ENCODE data around the gene EFNB2.

EFNB2 gene

DNA sequence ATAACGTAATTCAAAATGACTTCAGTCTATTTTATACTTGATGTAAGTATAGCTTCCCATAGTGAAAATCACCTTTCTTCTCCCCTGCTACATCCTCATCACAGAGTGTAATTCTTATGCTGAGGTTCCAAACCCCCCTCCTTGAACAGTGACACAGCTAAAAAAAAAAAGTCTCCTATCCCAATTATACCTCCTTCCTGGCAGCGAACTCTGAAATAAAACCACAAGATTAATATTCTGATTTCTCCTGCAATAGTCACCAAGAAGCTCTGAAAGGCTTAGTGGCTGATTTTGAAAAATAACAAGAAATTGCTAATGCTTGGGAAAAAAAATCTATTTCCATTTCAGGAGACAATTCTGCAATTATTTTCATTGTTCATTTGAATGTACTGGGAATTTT, 36.3 kb downstream of the EFNB2 start:
- DNase-seq = no peak

DNA sequence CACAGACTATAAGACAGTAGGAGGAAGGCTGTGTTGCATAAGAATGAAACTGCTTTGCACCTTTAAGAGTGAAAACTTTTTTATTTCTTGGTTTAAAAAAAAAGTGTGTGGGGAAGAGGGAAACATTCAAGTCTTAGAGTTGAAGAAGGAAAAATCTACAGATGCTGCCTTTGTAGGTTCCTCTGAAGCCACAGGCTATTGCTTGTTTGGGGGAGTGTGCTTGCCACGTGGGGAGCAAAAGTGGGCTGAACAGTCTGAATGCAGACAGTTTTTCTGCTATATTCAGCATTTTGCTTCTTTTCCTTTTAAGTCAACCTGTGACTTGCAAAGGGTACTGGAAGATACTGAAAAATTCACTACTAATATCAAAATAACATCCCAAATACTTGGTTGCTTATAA, 36.9 kb downstream of the EFNB2 start:
- no peak for DNase-seq

DNA sequence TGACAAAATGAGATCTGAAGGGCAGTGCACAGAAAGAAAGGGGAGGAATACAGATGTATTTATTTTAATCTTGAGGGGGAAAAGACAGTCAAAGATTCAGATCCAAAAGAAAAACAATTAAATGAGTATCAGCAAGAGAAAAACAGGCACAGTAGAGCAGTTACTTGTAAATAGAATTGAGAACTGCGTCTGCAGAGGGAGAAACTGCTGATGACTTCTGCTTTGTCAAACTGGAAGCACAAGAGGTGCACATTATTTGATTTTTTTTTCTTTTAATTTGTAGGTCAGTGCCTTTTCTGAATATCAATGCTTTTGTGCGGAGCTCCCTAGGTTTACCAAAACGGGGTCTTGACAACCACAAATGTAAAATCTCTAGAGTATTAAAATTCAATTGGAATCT, 37.3 kb downstream of the EFNB2 start:
- DNase-seq = no peak

DNA sequence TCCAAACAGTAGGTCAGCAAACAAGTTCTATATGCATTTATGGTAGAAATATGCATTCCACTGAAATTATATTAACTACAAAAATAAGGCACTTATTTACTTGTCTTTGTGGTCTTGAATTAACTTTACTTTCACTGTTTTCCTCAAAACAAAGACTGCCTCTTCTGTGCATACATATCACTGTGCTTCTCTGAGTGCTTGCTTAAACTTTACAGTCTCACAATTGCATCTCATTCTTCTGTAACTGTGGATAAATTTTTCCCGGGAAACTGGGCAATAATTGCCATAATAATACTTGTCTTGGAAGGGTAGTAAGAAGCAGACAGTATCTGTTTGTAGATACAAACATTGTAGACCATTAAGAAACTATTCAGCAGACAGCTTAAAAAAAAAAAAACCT, 38.4 kb downstream of the EFNB2 start:
- no peak for DNase-seq

DNA sequence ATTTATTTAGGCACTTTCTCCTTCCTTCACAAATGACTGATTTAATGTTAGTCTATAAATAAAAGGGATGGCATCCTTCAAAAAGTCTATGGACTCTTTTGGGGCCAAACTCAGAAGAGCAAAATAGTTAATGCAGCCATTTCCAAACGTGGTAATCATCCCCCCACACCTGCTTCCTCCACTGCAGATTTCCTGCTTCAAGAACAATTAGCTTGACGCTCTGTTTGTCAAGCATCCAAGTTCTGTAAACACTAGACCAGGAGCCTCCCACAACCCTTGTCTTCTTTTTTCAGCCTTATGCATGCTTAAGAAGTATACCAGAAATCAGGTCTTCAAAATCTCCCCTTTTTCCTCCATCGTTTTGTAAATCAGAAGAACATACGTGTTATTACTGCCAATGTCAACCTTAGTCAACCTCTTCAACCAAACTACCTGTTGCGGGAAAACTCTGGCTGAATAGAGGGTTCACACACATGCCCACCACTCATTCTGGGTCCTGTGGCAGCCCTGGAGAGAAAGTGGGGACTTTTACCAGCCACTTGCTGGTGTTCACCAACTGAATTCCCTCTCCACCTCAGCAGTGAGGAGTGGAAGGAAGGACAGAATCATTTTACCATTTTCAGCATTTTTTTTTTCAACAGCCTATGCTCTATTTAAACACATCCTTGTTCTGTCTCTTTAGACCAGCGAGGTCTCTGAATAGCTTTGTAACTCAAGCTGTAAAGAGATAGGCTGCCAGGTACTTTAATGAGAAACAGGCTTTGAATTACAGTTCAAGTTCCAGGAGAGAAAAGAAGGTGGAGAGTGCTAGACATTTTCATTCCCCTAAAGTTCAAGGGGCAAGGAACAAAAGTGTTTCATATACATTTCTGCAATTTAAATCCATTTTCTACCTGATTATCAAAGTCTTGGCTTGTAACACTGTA, 39.1 kb downstream of the EFNB2 start:
- DNase-seq = no peak

DNA sequence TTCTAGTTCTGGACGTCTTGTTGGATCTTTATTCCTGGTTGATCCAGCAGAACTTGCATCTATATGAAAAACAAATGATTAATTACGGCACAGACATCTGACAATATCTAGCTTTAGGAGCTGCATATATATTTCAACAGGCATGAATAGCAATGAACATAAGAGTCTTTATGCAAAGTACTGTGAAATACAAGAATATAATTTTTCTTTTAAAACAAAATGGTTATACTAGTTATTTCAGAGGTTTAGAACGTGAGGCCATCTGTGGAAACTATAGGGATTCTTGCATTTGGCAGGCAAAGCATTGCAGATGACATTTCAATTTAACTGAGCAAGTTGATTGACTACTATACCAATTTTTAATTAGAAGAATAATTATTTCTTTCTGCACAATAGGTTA, 40.5 kb downstream of the EFNB2 start:
- DNase-seq = no peak

DNA sequence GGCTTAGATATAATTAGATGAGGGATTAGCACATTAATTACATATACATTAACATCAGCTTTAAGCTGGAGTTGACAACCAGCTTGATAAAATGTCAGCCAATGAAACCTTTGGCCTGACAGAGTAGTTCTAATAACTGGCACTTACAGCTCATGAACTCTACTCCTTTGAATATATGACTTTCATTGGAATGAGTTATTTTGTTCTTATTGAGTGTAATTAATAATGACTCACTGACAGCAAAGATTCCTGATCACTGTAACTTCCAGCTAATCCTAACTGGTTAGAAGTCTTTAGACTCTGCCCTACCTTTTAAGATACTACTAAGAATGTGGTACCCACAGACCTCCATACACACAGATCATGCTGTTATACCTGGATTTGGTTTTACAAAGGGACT, 41.0 kb downstream of the EFNB2 start:
- DNase-seq = no peak

DNA sequence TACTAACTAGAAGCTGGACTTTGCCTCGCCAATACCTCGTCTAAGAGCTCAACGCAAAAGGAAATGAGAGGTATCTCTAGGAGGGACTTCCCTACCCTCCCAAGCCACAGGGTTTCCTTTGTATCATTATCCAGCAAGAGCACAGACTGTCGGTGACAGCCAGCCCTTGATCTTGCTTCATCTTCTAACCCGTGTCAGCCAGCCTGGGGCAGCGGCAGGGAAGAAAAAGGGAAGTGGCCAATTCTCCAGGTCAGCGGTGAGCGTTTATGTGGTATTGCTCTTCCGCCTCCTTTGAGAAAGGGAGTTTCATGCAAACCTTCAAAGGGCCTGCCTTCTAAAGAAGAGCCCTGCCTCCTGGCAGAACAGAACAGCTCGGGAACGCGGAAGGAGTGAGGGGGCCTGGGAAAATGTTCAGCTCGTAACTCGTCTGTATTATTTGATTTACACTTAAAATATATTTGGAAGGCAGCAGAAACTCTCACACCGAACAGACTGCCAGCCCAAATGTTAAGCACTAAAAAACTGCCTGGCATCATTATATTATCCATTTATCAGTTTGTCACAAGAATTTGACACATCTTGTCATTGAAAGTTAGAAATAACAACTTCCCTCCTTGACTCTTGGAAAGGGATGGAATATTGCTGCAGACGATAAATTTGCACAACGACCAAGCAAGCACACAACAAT, 41.8 kb downstream of the EFNB2 start:
- peak; percentile 30 for DNase-seq

DNA sequence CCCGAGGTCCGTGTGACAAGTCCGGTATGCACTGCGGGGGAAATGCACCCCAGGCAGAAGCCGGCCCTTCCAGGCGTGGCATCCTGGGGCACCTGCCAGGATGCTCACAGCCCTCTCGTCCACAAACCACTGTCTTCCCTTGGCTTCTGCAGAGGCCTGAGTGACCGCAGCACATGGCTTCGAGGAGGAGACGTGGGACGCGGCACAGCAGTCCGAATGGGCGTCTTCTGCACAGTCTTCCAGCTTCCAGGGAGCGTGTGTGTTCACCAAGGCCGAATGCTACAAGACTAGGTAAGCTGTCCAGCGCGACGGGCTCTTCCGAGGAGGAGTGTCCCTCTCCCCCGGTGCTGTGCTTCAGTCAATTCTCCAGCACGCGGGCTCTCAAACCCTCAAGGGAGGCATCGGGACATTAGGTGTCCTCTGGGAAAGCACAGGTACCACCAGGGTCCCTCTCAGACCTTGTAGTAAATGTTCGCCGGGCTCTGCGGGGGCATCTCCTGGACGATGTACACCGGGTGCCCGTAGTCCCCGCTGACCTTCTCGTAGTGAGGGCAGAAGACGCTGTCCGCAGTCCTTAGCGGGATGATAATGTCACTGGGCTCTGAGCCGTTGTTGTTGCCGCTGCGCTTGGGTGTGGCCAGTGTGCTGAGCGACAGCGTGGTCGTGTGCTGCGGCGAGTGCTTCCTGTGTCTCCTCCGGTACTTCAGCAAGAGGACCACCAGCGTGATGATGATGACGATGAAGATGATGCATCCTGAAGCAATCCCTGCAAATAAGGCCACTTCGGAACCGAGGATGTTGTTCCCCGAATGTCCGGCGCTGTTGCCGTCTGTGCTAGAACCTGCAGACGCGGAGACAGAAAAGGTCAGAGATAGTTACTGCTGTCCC, 42.6 kb downstream of the EFNB2 start:
- no peak for DNase-seq

DNA sequence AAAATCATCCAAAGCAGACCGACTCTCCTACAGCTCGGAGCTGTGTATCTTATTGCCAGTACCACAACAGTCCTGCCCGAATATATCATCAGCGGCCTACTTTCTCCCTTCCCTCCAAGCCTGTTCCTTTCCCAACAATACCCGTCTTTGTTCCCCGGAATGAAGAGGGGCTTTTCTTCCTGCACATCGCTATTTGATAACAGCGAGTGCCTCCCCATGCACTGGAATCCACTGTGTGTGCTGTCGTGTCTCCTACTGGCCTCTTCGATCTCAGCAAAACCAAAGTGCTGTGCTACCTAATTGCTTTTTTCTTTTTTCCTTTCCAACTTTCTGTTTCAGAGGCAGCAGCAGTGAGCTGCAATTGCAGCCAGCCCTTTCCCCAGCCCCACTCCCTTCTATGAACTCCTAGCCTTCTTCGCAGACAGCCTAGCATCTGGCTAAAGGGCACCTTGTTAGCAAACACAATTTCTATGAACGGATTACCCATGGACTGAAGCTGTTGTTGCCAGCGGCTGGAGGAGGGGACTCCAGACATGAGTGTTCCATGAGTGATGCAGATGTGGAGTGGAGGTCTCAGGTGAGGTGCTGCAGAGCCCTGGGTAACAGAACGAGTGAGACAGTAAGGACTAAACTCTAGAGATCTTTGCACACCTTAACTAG, 43.4 kb downstream of the EFNB2 start:
- DNase-seq = no peak

DNA sequence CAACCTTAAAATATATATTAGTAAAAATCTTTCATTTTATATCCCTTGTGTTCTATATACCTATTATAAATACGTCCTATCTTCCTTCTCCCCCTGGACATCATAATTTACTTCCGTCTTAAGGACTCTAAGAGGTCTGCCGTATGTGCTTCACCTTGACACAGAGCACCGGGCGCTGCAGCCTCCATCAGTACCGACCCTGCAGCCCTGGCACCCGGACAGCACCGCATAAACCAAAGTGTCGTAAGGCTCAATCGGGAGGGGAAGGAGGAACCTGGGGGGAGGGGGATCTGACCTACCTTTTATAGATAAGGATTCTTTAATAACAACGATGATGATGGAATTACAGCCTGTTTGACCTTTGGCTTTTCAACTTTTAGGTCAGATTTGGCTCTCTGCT, 44.0 kb downstream of the EFNB2 start:
- DNase-seq = no peak

DNA sequence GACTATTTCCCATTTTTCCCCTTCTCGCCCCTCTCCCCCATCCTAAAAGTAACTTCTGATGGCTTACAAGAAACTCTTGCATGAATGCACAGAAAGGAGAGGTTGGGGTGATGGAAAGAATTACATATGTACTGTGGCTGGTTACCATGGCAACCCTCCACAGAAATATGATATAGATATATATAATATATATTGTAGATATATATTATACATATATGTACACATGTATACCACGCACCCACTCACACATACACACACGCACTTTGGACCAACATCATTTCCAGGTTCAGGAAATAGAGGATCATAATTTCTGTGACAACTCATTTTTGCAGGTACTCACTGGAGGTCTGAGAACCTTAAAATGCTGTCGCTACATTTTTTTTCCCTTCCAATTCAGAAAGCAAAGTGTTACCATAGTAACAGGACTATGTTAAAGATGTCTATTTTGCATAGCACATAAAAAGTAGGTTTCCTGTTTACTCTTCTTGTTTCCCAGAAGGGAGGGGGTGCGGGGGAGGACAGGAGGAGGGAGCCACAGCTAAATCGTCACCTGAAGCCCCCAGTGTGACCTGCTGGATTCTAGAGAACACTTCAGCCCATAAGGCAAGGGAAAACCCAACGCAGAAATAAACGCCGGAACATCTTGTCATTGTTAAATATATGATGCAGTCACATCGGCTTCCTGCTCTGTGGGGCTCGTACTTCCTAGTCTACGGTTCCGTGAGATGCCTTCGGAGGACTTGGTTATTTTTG, 44.7 kb downstream of the EFNB2 start:
- no peak for DNase-seq

DNA sequence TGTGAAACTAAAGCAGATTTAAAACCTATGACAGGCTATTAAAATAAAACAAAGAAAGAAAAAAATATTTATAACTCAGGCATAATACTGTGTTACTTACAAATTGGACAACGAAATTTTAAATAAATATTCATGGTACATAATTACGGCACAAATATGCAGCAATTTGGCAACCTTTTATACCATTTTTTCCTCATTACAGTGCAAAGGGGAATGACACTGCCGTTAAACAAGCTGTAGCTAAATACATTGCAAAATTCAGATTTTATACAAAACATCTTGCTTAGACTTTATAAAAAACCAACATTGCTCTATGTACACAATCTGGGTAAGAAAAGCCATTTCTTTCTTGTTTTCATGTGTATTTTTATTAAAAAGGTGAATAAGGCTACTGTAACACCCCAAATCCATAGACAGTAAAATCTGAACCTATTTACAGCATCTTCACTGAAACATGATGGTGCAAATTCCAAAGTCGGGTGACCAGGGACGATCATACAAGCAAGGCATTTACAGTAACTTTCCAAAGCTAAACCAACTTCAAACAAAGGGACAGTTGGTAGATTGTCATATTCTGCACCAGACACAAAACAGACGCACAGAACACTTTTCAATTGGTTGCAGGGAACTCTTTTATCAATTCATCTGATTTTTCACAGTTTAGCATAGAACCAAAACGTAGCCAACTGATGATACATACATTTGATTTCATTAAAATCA, 45.5 kb downstream of the EFNB2 start:
- DNase-seq = no peak

DNA sequence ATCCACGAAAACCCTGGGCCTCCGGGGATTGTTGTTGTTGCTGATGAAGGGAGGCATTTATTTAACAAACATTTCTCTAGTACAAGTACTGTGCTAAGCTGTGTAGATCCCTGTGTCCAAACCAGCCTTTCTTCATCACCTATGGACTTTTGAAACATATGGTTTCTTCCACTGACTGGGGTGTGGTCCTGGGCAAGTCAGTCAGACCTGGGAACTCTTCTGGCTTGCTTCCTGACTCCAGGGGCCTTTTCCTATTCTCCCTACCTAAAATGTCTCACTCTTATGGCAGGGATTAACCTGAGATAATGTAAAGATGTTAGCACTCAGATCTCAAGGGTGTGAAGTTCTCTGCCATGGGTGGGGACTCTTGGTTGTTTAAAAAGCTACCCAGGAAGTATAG, 46.8 kb downstream of the EFNB2 start:
- DNase-seq = no peak

DNA sequence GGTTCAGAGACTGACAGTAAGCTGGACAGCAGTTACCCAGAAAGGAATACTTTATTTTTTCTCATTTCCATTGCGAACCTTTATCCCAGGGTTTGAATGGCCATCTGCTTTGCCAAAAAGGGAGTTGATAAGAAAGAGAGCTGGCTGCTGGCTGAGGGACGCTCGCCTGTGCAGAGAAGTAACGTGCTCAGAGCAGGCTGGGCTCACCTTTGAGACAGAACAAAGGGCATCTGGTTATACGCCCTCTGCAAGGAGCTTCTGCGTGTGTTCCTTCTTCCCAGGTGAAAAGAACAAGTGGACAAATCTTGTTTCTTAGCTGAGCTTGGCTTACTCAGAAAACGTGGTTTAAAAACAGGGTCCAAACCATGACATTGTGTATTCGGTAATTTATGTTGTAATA, 47.4 kb downstream of the EFNB2 start:
- no peak for DNase-seq

DNA sequence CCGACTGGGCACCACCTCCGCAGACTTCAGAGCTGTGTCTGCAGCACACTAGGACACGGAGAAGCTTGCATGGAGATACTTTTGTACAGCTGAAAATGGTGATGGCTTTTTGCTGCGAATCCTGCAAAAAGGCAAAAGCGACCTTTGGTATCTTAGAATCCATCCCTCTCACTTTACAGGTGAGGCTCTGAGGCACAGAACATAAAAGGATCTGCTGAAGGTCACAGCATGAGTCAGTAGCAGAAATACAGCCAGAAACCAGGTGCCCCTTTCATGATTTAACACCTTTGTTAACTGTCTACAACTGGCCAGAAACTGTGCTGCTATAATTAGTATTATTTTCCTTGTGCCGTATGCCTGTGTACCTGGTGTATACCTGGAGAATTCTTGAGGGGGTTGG, 48.3 kb downstream of the EFNB2 start:
- no peak for DNase-seq

DNA sequence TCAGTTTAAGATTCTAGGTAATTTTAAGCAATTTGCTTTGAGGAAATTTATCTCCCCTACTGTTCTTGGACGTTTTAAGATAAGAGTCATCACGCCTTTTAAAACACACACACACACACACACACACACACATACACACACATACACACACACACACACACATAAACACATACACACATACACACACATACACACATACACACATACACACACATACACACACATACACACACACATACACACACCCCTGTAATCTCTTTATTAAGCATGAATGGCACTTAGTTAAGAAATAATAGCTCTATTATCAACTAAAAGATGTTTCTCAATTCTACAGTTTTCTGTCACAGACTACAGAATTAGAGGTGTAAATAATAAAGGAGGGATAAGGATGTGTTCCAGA, 49.2 kb downstream of the EFNB2 start:
- no peak for DNase-seq

DNA sequence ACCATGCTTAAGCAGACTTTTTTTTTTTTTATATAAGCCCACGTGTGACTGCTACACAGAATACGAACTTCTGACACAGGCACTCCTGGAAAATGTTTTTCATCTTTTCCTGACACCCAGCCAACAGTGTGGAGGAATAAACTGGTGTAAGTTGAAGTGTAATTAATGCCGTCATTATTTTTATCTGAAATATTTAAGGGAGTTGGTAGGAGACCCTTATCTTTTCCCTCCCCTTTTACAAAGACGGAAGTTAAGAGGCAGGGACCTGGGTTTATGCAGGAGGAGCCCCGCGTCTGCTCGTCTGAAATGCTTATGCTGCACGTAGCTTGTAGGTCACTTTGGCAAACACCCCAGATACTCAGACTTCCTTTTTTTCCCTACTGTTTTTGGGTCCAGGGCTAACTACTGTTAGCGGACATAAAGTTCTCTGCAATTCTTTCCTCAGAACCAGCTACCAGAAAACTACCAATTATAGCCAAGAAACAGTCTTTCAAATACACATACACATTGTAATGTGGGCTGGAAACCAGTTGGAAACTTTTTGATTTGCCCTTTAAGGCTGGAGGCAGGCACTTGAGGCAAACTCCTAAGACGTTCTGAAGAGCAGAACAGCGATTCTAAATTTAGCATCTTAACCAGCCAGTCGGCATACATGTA, 50.8 kb downstream of the EFNB2 start:
- no peak for DNase-seq

DNA sequence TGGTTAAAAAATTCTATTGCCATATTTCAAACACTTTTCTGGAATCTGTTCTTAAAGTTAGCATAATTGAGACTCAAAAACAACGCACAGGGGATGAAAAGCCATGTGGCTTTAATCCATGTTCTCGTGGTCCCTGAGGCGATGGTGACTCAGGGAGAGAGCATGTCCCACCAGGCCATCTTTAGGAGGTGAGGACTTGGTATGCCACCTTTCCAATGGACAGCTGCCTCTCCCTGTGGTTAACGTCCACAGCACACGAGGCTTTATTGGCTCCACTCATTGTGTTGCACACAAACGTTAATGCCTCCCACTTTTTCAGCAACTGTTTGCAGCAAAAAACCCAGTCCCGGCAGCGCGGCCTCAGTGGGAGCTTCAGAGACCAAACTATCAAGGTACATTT, 51.4 kb downstream of the EFNB2 start:
- no peak for DNase-seq

DNA sequence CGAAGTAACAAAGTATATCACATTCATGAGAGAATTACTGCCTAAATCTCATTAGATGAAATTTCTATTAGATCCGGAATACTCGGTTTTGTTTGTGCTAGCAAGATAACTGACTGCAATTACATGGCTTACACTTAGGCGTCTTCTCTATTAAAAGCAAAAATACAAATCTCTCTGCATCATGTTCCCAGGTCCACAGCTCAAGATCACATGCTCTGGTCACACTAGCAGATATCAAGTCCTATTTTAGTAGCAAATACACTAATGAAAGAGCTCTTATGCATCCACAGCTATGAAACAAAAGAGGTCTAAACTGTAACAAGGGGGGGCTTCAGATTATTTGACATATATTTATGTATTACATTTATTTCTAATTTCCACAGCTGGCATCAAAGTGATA, 53.5 kb downstream of the EFNB2 start:
- no peak for DNase-seq

DNA sequence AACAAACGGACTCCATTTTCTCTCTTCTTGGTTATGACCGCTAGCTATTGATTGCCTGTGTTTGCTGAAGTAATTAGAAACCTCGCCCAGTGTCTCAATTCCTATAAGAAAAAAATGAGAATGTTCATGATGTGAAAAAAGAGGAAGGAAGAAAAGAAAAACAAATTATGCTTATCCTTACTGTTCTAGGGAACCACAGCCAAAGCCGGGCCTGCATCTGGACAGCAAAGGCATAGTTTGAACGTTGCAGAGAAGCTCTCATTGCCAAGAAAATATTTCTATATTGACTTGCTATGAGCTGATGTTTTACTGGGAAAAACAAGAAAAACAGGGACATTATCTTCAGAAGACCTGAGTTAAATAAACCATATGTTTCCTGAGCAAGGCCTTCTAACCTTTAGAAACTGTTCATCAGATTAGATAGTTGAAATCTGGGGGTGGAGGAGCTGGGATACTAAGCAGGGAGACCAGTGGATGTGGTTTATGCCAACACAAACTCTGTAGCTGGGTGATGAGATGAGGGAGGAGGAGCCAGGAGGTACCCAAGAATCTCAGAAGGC, 55.0 kb downstream of the EFNB2 start:
- no peak for DNase-seq

All from suppressor macrophage treated with lipopolysaccharide for 4 hours (primary cell).